ENCODE results near the gene PSTPIP1. TPM values are rescaled to one million over a fixed set of nuclear protein-coding genes. Genes with fewer than 3 reads are reported as not detected.

PSTPIP1 gene
- total and polyA plus RNA-seq, 2 of the 8 experiments (the other 6 are each of a cell fraction or from before 2014, with no cell fraction given) = 1.6 to 1.8 TPM

GRCh38 chr15:77027111-77027696, 32.3 kb downstream of the PSTPIP1 start:
- ChIA-PET POLR2A (ENCODE audit: partially characterized antibody) (no interaction called here), CTCF (ENCODE audit: partially characterized antibody) (interaction anchor here (0.9 to 5.8 kb wide), 9 partner anchors 8 to 606 kb away, joined by 3 to 77 read pairs (median 3); no protein-coding TSS in a partner anchor)
- Histone ChIP-seq H3K23ac (ENCODE audit: insufficient read length) (no peak overlapping the region), H3K79me1 (ENCODE audit: low read depth, low read length) (no peaks in the 10 kb centered on the region), H3K56ac (replicated peaks; ENCODE audit: insufficient read length, low read depth, low read length) (no peak overlapping the region), H3K14ac (ENCODE audit: insufficient read length) (no peak overlapping the region), H2BK15ac (ENCODE audit: low read length) (peak overlapping the region; percentile 97), H3K4me1 (replicated peaks in 1 of 4; ENCODE audit: control insufficient read depth in 3 of 4, insufficient read depth in 4 of 4, low read length in 3 of 4) (peaks cover 0 to 24% (median 8%) of the 10 kb centered on the region in 4 experiments; a peak in 5 of 7 replicates), H4K20me1 (replicated peaks in 1 of 2; ENCODE audit: control insufficient read depth in 1 of 2, insufficient read depth in 2 of 2, low read length in 2 of 2) (no peaks in the 10 kb centered on the region), H3K18ac (ENCODE audit: extremely low read depth, low read length) (no peak overlapping the region), H4K91ac (replicated peaks; ENCODE audit: insufficient read length, low read length) (no peak overlapping the region), H3K36me3 (ENCODE audit: control insufficient read depth in 2 of 4, insufficient read depth in 4 of 4, low read length in 3 of 4) (no peaks in the 10 kb centered on the region), H3K4me3 (ENCODE audit: extremely low read depth in 1 of 4, insufficient read depth in 2 of 4, low read depth in 3 of 4, low read length in 4 of 4) (no peak overlapping the region), H3K23me2 (ENCODE audit: low read depth, low read length) (peaks cover 4% of the 10 kb centered on the region; the same call in 1 of the 2 replicates), H2BK5ac (ENCODE audit: low read depth, low read length) (peak overlapping the region; percentile 3; the same call in 1 of the 2 replicates), H3K9me3 (ENCODE audit: insufficient read depth in 2 of 2, low read depth in 1 of 2, low read length in 1 of 2) (no peaks in the 10 kb centered on the region), H2AFZ (ENCODE audit: low read length) (no peak overlapping the region), H3K27me3 (replicated peaks in 1 of 4; ENCODE audit: control insufficient read depth in 3 of 4, extremely low read depth in 1 of 4, insufficient read depth in 3 of 4, low read length in 3 of 4) (peaks cover 0 to 7% (median 0%) of the 10 kb centered on the region in 4 experiments; a peak in 4 of 7 replicates), H3K4ac (replicated peaks; ENCODE audit: insufficient read length, low read depth, low read length) (no peak overlapping the region), H4K5ac (ENCODE audit: insufficient read length, low read depth, low read length) (no peak overlapping the region), H2BK12ac (ENCODE audit: low read depth, low read length) (peak overlapping the region; percentile 84; the same call in 1 of the 2 replicates), H3K9ac (replicated peaks in 1 of 4; ENCODE audit: extremely low read depth in 1 of 4, low read depth in 3 of 4, low read length in 3 of 4) (no peak overlapping the region), H2BK20ac (ENCODE audit: low read length) (no peak overlapping the region), H3K79me2 (ENCODE audit: control insufficient read depth in 1 of 2, insufficient read depth in 2 of 2, low read length in 2 of 2) (no peaks in the 10 kb centered on the region), H3K27ac (ENCODE audit: low read depth, low read length) (no peak overlapping the region), H2AK5ac (ENCODE audit: low read depth, low read length) (0 out of 2 replicates have a peak overlapping the region, but pooled peaks have one; percentile 65), H2BK120ac (replicated peaks; ENCODE audit: low read depth, low read length) (no peak overlapping the region), H4K8ac (ENCODE audit: extremely low read depth, insufficient read depth, low read length) (peak overlapping the region; percentile 32; the same call in 1 of the 2 replicates), H3K4me2 (ENCODE audit: insufficient read depth in 1 of 2, low read depth in 2 of 2, low read length in 2 of 2) (peak overlapping the region; percentile 73 to 75; a peak in 1 of 4 replicates)
- no peak for DNase-seq (ENCODE audit: low read depth in 1 of 2, low spot score in 2 of 2)
- FAIRE-seq = no peak
- 91% methylated on average over 12 of the region's 12 CpGs; no CpG with 5 or more reads in 1 of the 2 experiments for WGBS, 2 experiments (ENCODE audit: extremely low coverage in 1 of 2, insufficient coverage in 1 of 2, insufficient read length in 1 of 2, insufficient replicate concordance in 2 of 2, low coverage in 1 of 2, low lambda C conversion rate in 2 of 2, missing lambda C conversion rate in 1 of 2)
- TF ChIP-seq RBBP5 (IDR thresholded peaks at IDR 0.05; ENCODE audit: borderline replicate concordance, low read depth, low read length) = no peak
- TF ChIP-seq YY1 (IDR thresholded peaks at IDR 0.05; ENCODE audit: low read depth, low read length) = no peak
